NCI-H774 (cell line): ENCODE data around the gene LMOD1.
"Not testable (repeated sequence)": the region's sequence is repeated elsewhere in the genome, so short reads cannot be mapped to it uniquely, and the experiment has no call there.

ENCODE experiments used
- DNase-seq: peaks from one replicate; lab custom pipeline; 2025; lab: John Stamatoyannopoulos, UW

Gene LMOD1

DNA sequence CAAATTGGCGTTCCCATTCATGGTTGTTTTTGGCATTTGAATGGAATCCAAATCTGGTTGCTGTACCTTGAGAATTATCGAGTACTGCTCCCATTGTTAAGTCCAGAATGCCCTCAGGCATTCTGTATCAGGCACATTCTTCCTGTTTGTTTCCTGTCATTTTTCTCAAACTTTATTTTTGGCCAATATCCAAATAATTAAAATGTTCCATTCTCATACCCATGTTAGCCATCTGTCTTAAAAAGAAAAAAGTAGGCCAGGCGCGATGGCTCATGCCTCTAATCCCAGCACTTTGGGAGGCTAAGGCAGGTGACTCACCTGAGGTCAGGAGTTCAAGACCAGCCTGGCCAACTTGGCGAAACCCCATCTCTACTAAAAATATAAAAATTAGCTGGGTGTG is 86.9 kb downstream of the LMOD1 start:
- no peak for DNase-seq

DNA sequence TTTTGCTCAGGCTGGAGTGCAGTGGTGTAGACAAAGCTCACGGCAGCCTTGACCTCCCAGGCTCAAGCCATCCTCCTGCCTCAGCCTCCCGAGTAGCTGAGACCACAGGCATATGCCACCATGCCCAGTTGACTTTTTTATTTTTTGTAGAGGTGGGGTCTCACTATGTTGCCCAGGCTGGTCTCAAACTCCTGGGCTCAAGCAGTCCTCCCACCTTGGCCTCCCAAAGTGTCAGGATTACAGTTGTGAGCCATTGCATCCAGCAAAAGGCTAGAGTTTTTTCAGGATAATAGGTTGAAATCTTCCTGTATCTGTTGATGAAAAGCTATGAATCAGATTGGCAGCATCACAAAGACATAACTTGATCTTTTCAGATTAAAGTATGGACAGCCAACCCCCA is 89.6 kb downstream of the LMOD1 start:
- not testable (repeated sequence) for DNase-seq

DNA sequence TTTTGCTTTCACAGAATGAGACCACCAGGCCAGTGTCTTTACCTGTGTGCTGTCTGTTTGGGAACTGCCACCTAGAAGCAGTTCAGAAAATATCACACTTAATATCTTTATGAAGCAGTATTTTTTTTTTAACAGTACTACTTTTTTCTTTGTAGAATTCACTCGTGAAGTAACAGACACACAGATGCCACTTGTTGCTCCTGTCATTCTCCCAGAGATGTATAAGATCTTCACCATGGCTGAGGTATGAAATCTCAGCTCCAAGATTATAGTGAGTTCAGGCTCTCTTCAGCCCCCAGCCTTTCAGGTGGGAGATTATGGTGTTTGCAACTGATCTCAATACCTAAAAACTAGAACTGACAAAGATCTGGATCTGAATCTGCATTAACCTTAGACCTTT is 94.4 kb downstream of the LMOD1 start:
- DNase-seq = no peak

DNA sequence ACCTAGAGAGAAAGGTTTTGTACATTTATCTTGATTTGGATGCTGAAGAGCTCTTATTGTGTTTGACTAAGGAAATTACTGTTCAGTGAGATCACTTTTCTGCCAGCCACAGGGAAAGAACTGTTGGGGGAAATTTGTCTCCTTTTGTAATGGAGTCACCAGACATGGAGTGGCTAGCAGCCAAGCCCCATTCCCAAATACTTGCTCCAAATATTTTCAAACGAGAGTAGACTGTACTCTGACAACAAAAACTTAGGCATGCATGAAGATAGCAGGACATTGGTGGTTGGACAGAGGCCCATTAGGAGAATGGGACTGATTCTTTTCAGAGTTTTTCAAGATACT is 96.3 kb downstream of the LMOD1 start:
- DNase-seq = no peak

DNA sequence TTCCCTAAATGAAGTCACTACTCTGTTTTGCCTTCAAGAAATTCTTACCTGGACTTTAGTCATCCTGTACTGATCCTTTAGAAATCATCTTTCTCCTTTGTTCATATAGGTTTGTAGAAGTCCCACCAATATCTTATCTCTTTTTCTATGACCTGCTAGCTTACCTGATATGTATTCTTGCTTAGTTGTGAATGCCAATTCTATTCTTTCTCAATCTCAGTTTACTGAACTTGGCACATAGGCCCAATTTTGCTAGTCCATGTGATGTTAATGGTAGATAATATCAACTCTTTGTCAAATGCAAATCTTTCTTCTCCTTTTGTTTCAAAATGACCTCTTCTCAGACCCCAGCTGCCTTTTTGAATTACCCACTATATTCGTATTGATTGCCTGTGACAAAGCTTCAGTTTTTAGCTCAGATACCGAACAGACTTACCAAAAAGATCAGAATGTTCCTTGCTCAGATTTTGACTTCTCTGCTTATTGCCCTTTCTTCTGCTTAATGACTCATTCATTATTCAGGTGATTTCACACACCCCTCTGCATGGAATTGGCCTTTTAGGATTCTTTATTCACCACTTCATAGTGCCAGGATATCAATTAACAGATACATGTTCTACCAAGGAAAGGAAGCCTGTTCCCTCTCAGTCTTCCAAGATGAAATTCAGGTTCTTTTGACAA is 96.8 kb downstream of the LMOD1 start:
- no peak for DNase-seq

DNA sequence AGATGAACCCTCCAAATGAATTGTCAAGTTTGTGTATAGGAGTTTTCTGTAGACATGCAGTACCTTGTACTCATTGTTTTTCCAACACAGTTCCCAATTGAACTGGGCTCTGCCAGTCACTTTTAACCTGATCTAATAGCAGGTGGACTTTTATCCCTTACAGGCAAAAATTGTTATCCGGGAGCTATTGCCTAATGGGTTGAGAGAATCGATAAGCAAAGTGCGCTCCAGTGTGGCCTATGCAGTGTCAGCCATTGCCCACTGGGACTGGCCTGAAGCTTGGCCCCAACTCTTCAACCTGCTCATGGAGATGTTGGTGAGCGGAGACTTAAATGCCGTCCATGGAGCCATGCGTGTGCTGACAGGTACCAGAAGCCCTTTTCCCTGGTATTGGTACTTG is 98.1 kb downstream of the LMOD1 start:
- DNase-seq = no peak

DNA sequence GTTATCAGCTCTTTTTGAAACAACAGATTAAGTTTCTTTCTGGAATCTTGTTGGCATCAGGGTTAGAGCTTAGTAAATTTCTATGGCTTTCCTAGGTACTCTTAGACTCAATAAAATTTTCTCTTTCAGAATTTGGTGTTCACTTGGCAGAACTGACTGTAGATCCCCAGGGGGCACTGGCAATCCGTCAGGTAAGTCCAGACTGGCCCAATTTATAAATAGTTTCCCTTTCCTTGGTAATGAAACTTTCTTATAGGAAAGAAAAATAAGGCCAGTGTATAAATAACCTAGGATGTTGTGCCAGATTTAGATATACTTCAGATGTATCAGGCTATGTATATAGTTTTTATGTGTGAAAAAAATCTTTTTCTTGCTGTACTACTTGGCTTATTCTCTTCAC is 99.2 kb downstream of the LMOD1 start:
- no peak for DNase-seq
